Upper lobe of left lung (tissue), 6 donors: Measurements from ENCODE around the gene AOC1. TPM values are rescaled to one million over a fixed set of nuclear protein-coding genes. Genes with fewer than 3 reads are reported as not detected.

ENCODE experiments used
- ATAC-seq, 2 donors: fragments of 200-7000 bp; cut with Tn5 transposase; one replicate each; pipeline ENCODE4 v1.9.1; 2022; ENCODE audit warnings: mild to moderate bottlenecking in 2 of 2, moderate library complexity in 2 of 2; ENCODE audit not compliant: low FRiP score in 2 of 2
- DNase-seq, 2 donors: peaks; one replicate each; pipeline ENCODE4 v3.0.0-alpha.2; 2019 to 2020
- H3K27ac ChIP-seq, 4 donors: fragments of 200-600 bp; sonication (generic); one replicate each; pipeline ENCODE4 v1.5.1; 2016 to 2019
- H3K27me3 ChIP-seq, 4 donors: fragments of 200-600 bp; sonication (generic); one replicate each; pipeline ENCODE4 v1.5.1; 2017 to 2019
- H3K36me3 ChIP-seq, 4 donors: fragments of 200-600 bp; sonication (generic); one replicate each; pipeline ENCODE4 v1.5.1; 2016 to 2019
- H3K4me1 ChIP-seq, 4 donors: fragments of 200-600 bp; sonication (generic); one replicate each; pipeline ENCODE4 v1.5.1; 2018 to 2019
- H3K4me3 ChIP-seq, 4 donors: fragments of 200-600 bp; sonication (generic); one replicate each; pipeline ENCODE4 v1.5.1; 2017 to 2019; ENCODE audit warnings: mild to moderate bottlenecking in 2 of 4, moderate library complexity in 1 of 4
- H3K9me3 ChIP-seq, 4 donors: fragments of 200-600 bp; sonication (generic); one replicate each; pipeline ENCODE4 v1.5.1; 2018 to 2019
- EP300 ChIP-seq, 4 donors: sonication (generic); formaldehyde crosslinking; IDR thresholded peaks; one replicate each; pipeline ENCODE4 v1.5.1; 2017; ENCODE audit warnings: antibody characterized with exemption in 4 of 4, control low read depth in 2 of 4
- POLR2A ChIP-seq, 4 donors: fragments of 450-650 bp; IDR thresholded peaks; one replicate each; pipeline ENCODE4 v1.5.1; 2016 to 2017; ENCODE audit warnings: antibody characterized with exemption in 4 of 4, mild to moderate bottlenecking in 2 of 4
- POLR2AphosphoS5 ChIP-seq, 2 donors: sonication (generic); formaldehyde crosslinking; IDR thresholded peaks; one replicate each; pipeline ENCODE4 v1.5.1; 2017; ENCODE audit warnings: antibody characterized with exemption in 2 of 2
- WGBS, 2 donors: methylation state at CpG; one replicate each; pipeline ENCODE4 v1.1.5; 2017 to 2018; 5-methylcytosine and 5-hydroxymethylcytosine counted together
- total RNA-seq, 6 donors: library from RNA; depleted of rRNA in 4 of 6; stranded (reverse); fragments of >200 nt in 4 of 6; gene quantifications; one replicate each; pipeline versions ENCODE4 v1.1.0 to v1.2.1, GENCODE V29; 2016 to 2021
- TF ChIP-seq, protein P1 (sequence below), 6 experiments: fragments of 450-650 bp in 4 of 6; fragments of 200-600 bp in 2 of 6; sonication (generic) in 2 of 6; IDR thresholded peaks; one replicate each; pipeline ENCODE4 v1.5.1; 2016 to 2019; ENCODE audit warnings: antibody characterized with exemption in 6 of 6
- donor health status: DM: no; HTN: no; CAD: no; lungs with moderate emphysema.
- donor health status: DM: no; HTN: yes; CAD: no; lungs with severe emphysema.

AOC1 gene
- total RNA-seq, 6 donors from 2014 or later, result 0.31 to 0.88 TPM; not detected in 4

DNA sequence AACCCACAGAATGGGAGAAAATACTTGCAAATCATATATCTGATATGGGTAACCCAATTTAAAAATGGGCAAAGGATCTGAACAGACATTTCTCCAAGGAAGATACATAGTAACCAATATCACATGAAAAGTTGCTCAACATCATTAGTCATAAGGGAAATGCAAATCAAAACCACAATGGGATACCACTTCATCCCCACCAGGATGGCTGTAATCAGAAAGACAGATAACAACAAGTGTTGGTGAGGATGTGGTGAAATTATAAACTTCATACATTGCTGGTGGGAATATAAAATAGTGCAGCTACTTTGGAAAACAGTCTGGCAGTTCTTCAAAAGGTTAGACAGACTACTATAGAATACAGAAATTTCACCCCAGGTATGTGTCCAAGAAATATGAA lies 19.3 kb downstream of the AOC1 start:
- TF ChIP-seq POLR2AphosphoS5 (IDR thresholded peaks at IDR 0.05) (no peak), POLR2A (IDR thresholded peaks at IDR 0.05) (no peak), EP300 (IDR thresholded peaks at IDR 0.05) (no peak)
- TF ChIP-seq, protein P1, sequence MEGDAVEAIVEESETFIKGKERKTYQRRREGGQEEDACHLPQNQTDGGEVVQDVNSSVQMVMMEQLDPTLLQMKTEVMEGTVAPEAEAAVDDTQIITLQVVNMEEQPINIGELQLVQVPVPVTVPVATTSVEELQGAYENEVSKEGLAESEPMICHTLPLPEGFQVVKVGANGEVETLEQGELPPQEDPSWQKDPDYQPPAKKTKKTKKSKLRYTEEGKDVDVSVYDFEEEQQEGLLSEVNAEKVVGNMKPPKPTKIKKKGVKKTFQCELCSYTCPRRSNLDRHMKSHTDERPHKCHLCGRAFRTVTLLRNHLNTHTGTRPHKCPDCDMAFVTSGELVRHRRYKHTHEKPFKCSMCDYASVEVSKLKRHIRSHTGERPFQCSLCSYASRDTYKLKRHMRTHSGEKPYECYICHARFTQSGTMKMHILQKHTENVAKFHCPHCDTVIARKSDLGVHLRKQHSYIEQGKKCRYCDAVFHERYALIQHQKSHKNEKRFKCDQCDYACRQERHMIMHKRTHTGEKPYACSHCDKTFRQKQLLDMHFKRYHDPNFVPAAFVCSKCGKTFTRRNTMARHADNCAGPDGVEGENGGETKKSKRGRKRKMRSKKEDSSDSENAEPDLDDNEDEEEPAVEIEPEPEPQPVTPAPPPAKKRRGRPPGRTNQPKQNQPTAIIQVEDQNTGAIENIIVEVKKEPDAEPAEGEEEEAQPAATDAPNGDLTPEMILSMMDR (IDR thresholded peaks at IDR 0.05), result no peak
- Histone ChIP-seq H3K4me1 (peaks cover 0 to 4% (median 0%) of the 10 kb centered on the region in 4 donors), H3K36me3 (no peaks in the 10 kb centered on the region), H3K27me3 (no peaks in the 10 kb centered on the region), H3K27ac (no peak overlapping the region), H3K4me3 (no peak overlapping the region), H3K9me3 (no peaks in the 10 kb centered on the region)
- ATAC-seq (no peak), DNase-seq (no peak)

GRCh38 chr7:150874401-150875198 lies 22.3 kb downstream of the AOC1 start:
- Histone ChIP-seq H3K36me3 (no peaks in the 10 kb centered on the region), H3K4me1 (peaks cover 3 to 9% (median 6%) of the 10 kb centered on the region in 4 donors), H3K4me3 (no peak overlapping the region), H3K27ac (no peak overlapping the region), H3K9me3 (peaks cover 0 to under 1% (median 0%) of the 10 kb centered on the region in 4 donors), H3K27me3 (no peaks in the 10 kb centered on the region)
- no peak for TF ChIP-seq POLR2A (IDR thresholded peaks at IDR 0.05)
- no peak for TF ChIP-seq POLR2AphosphoS5 (IDR thresholded peaks at IDR 0.05)
- TF ChIP-seq EP300 (IDR thresholded peaks at IDR 0.05), result no peak
- TF ChIP-seq, protein P1 (IDR thresholded peaks at IDR 0.05), result no peak
- WGBS, 2 donors, result 83 to 91% methylated on average over 8 of the region's 8 CpGs
- ATAC-seq (no peak), DNase-seq (no peak)

- H3K9me3 ChIP-seq, result peaks cover under 1 to 13% (median 3%) of the 10 kb centered on the region in 4 donors
- no peaks in the 10 kb centered on the region for H3K27me3 ChIP-seq
- TF ChIP-seq, protein P1 (IDR thresholded peaks at IDR 0.05), result no peak
- TF ChIP-seq POLR2A (IDR thresholded peaks at IDR 0.05) (no peak), EP300 (IDR thresholded peaks at IDR 0.05) (no peak), POLR2AphosphoS5 (IDR thresholded peaks at IDR 0.05) (no peak)
- WGBS, 2 donors, result 70 to 75% methylated on average over 4 of the region's 4 CpGs
- ATAC-seq, result no peak
- H3K36me3 ChIP-seq, result no peaks in the 10 kb centered on the region
- no peak for DNase-seq
- H3K4me3 ChIP-seq, result no peak overlapping the region
- peaks cover 3 to 9% (median 6%) of the 10 kb centered on the region in 4 donors for H3K4me1 ChIP-seq
- H3K27ac ChIP-seq, result no peak overlapping the region
These were observed 23.5 kb downstream of the AOC1 start for GRCh38 chr7:150875791-150876190.

DNA sequence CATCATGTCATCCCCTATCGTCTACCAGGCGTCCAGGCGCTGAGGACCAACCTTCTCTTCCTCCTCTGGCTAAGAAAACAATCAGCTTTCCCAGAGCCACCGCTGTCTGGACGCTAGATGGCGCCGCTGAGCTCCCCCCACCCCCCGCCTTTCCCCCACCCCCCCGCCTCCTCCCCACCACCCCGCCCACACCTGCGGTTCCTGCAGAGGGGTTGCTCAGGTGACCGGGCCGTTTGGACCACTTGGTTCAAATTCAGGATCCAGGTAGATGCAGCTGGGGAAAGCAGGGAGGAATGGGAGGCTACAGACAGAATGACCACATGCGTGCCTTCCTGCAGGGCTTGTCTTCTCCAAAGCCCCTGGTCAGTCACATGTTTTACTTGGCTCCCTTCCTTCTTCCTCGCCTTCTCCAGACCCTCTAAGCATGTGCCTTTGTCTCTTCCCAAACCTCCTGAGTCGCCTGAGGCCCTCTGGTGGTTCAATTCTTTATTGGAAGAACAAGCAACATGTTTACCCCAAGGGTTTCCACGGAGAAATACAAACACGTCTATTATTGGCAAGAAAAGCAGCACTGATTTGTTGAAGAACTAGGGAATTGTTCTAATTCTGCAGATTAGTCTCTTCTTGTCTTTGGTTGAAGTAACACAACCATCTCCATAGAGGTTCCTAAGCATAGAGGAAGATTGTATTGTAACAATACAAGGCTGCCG lies 24.7 kb downstream of the AOC1 start:
- DNase-seq, result peak in 1 of 2 donors; percentile 71
- Histone ChIP-seq H3K4me3 (no peak overlapping the region), H3K27ac (no peak overlapping the region)

More for the DNA sequence above, 24.7 kb downstream of the AOC1 start:
- ATAC-seq, result peak; percentile 79 to 95
- Histone ChIP-seq H3K27me3 (no peaks in the 10 kb centered on the region), H3K4me1 (peaks cover 3 to 9% (median 6%) of the 10 kb centered on the region in 4 donors), H3K9me3 (peaks cover 11 to 23% (median 14%) of the 10 kb centered on the region in 4 donors), H3K36me3 (no peaks in the 10 kb centered on the region)
- 8 to 9% methylated on average over 12 to 15 of the region's 19 CpGs for WGBS, 2 donors
- no peak for TF ChIP-seq POLR2AphosphoS5 (IDR thresholded peaks at IDR 0.05)
- TF ChIP-seq, protein P1 (IDR thresholded peaks at IDR 0.05), result peak in 5 of 6 experiments; percentile 18 to 63 (median 39)
